IPS-15b (cell line): ENCODE results near the gene SPATA20.
A peak's percentile ranks its signal among the peaks of the same experiment; 100 is the strongest.

Experiments used
- H3K27me3 ChIP-seq: one replicate; pipeline ENCODE4 v1.6.1; 2013; ENCODE audit warnings: low read length; ENCODE audit not compliant: control insufficient read depth, insufficient read depth
- H3K36me3 ChIP-seq: one replicate; pipeline ENCODE4 v1.6.1; 2013; ENCODE audit warnings: low read length; ENCODE audit not compliant: control insufficient read depth, insufficient read depth
- H3K4me1 ChIP-seq: one replicate; pipeline ENCODE4 v1.6.1; 2013; ENCODE audit warnings: mild to moderate bottlenecking, low read length; ENCODE audit not compliant: control insufficient read depth, insufficient read depth
- H3K4me3 ChIP-seq: one replicate; pipeline ENCODE4 v1.5.1; 2013; ENCODE audit warnings: low read depth, low read length
- H3K9ac ChIP-seq: one replicate; pipeline ENCODE4 v1.6.1; 2013; ENCODE audit warnings: low read depth, mild to moderate bottlenecking, low read length
- H3K9me3 ChIP-seq: one replicate; pipeline ENCODE4 v1.6.1; 2013; ENCODE audit warnings: mild to moderate bottlenecking, low read length; ENCODE audit not compliant: control insufficient read depth, insufficient read depth

SPATA20 gene

GRCh38 chr17:50535407-50535806 is 11.6 kb upstream of the SPATA20 start:
- Histone ChIP-seq H3K4me3 (no peak overlapping the region), H3K4me1 (peaks cover 15% of the 10 kb centered on the region), H3K9ac (no peak overlapping the region), H3K36me3 (no peaks in the 10 kb centered on the region), H3K9me3 (no peaks in the 10 kb centered on the region), H3K27me3 (peaks cover 34% of the 10 kb centered on the region)

- no peak overlapping the region for H3K4me3 ChIP-seq
- peaks cover 34% of the 10 kb centered on the region for H3K27me3 ChIP-seq
- H3K9me3 ChIP-seq = no peaks in the 10 kb centered on the region
- H3K4me1 ChIP-seq = peaks cover 14% of the 10 kb centered on the region
- no peaks in the 10 kb centered on the region for H3K36me3 ChIP-seq
- H3K9ac ChIP-seq = no peak overlapping the region
Measured at GRCh38 chr17:50536683-50537646, 10.0 kb upstream of the SPATA20 start.

GRCh38 chr17:50537721-50538548 is 9.0 kb upstream of the SPATA20 start:
- Histone ChIP-seq H3K27me3 (peaks cover 26% of the 10 kb centered on the region), H3K4me1 (peaks cover 15% of the 10 kb centered on the region), H3K4me3 (no peak overlapping the region), H3K9me3 (no peaks in the 10 kb centered on the region), H3K36me3 (no peaks in the 10 kb centered on the region), H3K9ac (no peak overlapping the region)

GRCh38 chr17:50538549-50539410 is 8.2 kb upstream of the SPATA20 start:
- Histone ChIP-seq H3K4me3 (no peak overlapping the region), H3K9me3 (no peaks in the 10 kb centered on the region), H3K36me3 (no peaks in the 10 kb centered on the region), H3K27me3 (peaks cover 21% of the 10 kb centered on the region), H3K9ac (no peak overlapping the region), H3K4me1 (peaks cover 10% of the 10 kb centered on the region)

GRCh38 chr17:50539762-50540559 is 7.0 kb upstream of the SPATA20 start:
- H3K9ac ChIP-seq = no peak overlapping the region
- H3K4me1 ChIP-seq = peaks cover 10% of the 10 kb centered on the region
- no peaks in the 10 kb centered on the region for H3K9me3 ChIP-seq
- H3K36me3 ChIP-seq = no peaks in the 10 kb centered on the region
- H3K4me3 ChIP-seq = no peak overlapping the region
- peaks cover 13% of the 10 kb centered on the region for H3K27me3 ChIP-seq

- Histone ChIP-seq H3K36me3 (no peaks in the 10 kb centered on the region), H3K9me3 (no peaks in the 10 kb centered on the region), H3K9ac (peak overlapping the region; percentile 13), H3K4me3 (peak overlapping the region; percentile 56), H3K4me1 (peaks cover 10% of the 10 kb centered on the region), H3K27me3 (peaks cover 13% of the 10 kb centered on the region)
Measured at GRCh38 chr17:50540560-50541401, 6.2 kb upstream of the SPATA20 start.

- Histone ChIP-seq H3K36me3 (no peaks in the 10 kb centered on the region), H3K4me3 (peak overlapping the region; percentile 56), H3K9me3 (no peaks in the 10 kb centered on the region), H3K4me1 (peaks cover 10% of the 10 kb centered on the region), H3K9ac (peak overlapping the region; percentile 13), H3K27me3 (peaks cover 13% of the 10 kb centered on the region)
Measured at GRCh38 chr17:50541402-50541715, 5.6 kb upstream of the SPATA20 start.

- Histone ChIP-seq H3K4me1 (peaks cover 10% of the 10 kb centered on the region), H3K4me3 (peak overlapping the region; percentile 84), H3K9ac (peak overlapping the region; percentile 13), H3K9me3 (no peaks in the 10 kb centered on the region), H3K27me3 (peaks cover 13% of the 10 kb centered on the region), H3K36me3 (no peaks in the 10 kb centered on the region)
Measured at GRCh38 chr17:50541716-50542688, 5.0 kb upstream of the SPATA20 start.

- Histone ChIP-seq H3K36me3 (no peaks in the 10 kb centered on the region), H3K27me3 (peaks cover 13% of the 10 kb centered on the region), H3K9me3 (no peaks in the 10 kb centered on the region), H3K4me1 (peaks cover 13% of the 10 kb centered on the region), H3K4me3 (peak overlapping the region; percentile 84), H3K9ac (no peak overlapping the region)
Measured at GRCh38 chr17:50542795-50543774, 3.9 kb upstream of the SPATA20 start.
